Activated T-cell treated with anti-CD3 and anti-CD28 coated beads, Interleukin-2, amount 50 U/mL, for 72 hours (primary cell): Measurements from ENCODE around the gene C19orf33. TPM values are rescaled to one million over a fixed set of nuclear protein-coding genes. Genes with fewer than 3 reads are reported as not detected.

Experiments used
- ATAC-seq, 2 donors: fragments of 150-1000 bp; cut with Tn5 transposase; replicated peaks in 1 of 2; 2 replicates each; pipeline ENCODE4 v1.10.0; 2021; ENCODE audit warnings: moderate library complexity in 2 of 2, mild to moderate bottlenecking in 1 of 2
- DNase-seq, 2 donors: peaks; one replicate each; pipeline ENCODE4 v3.0.0; 2021 to 2022; ENCODE audit warnings: mixed read lengths in 1 of 2
- H3K27ac Mint-ChIP-seq: one replicate; pipeline ENCODE4 v1.8.0; 2022; ENCODE audit warnings: mild to moderate bottlenecking, moderate library complexity, mixed read lengths
- H3K27me3 Mint-ChIP-seq: one replicate; pipeline ENCODE4 v1.8.0; 2022; ENCODE audit warnings: low read depth, mixed read lengths
- H3K36me3 Mint-ChIP-seq, 2 donors: one replicate each; pipeline ENCODE4 v1.8.0; 2022; ENCODE audit warnings: mixed read lengths in 2 of 2, mild to moderate bottlenecking in 1 of 2; ENCODE audit not compliant: insufficient read depth in 2 of 2
- H3K4me1 Mint-ChIP-seq: one replicate; pipeline ENCODE4 v1.8.0; 2022; ENCODE audit warnings: low read depth, mixed read lengths
- H3K4me3 Mint-ChIP-seq, 2 donors: one replicate each; pipeline ENCODE4 v1.8.0; 2022; ENCODE audit warnings: mild to moderate bottlenecking in 2 of 2, mixed read lengths in 2 of 2, moderate library complexity in 2 of 2
- H3K9me3 Mint-ChIP-seq, 2 donors: one replicate each; pipeline ENCODE4 v1.8.0; 2022; ENCODE audit warnings: mixed read lengths in 2 of 2
- total RNA-seq, 2 donors: library from RNA; stranded (reverse); gene quantifications; one replicate each; pipeline ENCODE4 v1.2.3, GENCODE V29; 2022

The C19orf33 gene
- total RNA-seq, 2 donors from 2014 or later = not detected

DNA sequence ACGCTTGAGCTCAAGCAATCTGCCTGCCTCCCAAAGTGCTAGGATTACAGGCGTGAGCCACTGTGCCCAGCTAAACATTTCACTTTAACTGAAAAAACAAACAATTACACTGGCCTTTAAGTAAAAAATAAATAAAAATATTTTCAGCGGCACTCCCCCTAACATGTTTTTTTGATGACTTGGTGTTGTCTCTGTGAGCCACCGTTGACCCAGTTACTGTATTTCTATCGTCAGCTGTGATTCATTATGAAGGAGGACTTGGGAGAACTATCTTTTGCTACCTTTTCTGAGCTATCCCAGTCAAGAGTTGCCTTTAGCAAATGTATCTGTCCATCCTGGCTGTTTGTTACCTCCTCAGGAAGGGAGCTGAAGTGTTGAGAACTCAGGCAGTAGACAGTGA lies 18.5 kb upstream of the C19orf33 start:
- Mint-ChIP-seq H3K27me3 (no peaks in the 10 kb centered on the region), H3K4me3 (no peak overlapping the region), H3K4me1 (peaks cover 22% of the 10 kb centered on the region), H3K9me3 (no peaks in the 10 kb centered on the region), H3K27ac (no peak overlapping the region), H3K36me3 (peaks cover 0 to 5% of the 10 kb centered on the region in 2 donors)
- DNase-seq (no peak), ATAC-seq (no peak)

- Mint-ChIP-seq H3K4me1 (peaks cover 2% of the 10 kb centered on the region), H3K27ac (no peak overlapping the region), H3K27me3 (no peaks in the 10 kb centered on the region), H3K4me3 (no peak overlapping the region), H3K36me3 (peaks cover 0 to 5% of the 10 kb centered on the region in 2 donors), H3K9me3 (no peaks in the 10 kb centered on the region)
- no peak for ATAC-seq
- no peak for DNase-seq
These were observed 16.4 kb upstream of the C19orf33 start for GRCh38 chr19:38287604-38288003.

DNA sequence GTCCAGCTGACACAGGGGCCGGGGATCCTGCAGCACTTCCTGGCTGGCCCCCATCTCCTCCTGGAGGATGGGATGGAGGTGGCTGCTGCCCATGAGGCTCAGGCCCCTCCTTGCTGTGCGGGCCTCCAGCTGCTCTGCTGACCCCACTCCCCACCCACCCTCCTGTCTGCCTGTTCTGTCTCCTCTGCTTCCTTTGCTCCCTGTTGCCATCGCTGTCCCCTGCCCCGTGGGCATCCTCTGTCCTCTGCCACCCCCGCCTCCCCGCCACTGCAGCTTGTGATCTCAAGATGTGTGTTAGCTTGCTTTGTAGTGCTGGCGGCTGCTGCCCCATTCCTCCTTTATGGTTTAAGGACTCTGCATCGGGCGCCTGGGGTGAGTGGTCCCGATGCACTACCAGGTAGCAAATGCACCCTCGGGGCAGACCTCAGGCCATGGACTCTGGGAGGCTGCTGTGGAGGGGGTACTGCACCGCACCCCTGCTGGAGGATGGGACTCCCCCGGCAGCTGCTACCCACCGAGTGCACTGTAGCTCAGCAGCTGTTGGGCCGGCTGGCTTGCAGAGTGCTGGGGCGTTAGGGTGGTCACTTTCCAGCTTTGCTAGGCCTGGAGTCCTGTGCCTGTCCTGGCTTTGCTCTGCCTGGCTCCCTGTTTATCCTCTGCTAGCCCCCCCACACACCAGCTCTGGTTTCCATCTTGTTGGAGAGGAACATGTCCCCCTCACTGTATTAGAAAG lies 15.8 kb upstream of the C19orf33 start:
- H3K4me3 Mint-ChIP-seq = no peak overlapping the region
- H3K9me3 Mint-ChIP-seq = no peaks in the 10 kb centered on the region
- H3K27me3 Mint-ChIP-seq = no peaks in the 10 kb centered on the region
- H3K36me3 Mint-ChIP-seq = peaks cover 0 to 5% of the 10 kb centered on the region in 2 donors
- DNase-seq = no peak
- ATAC-seq = no peak
- no peak overlapping the region for H3K27ac Mint-ChIP-seq
- no peaks in the 10 kb centered on the region for H3K4me1 Mint-ChIP-seq

DNA sequence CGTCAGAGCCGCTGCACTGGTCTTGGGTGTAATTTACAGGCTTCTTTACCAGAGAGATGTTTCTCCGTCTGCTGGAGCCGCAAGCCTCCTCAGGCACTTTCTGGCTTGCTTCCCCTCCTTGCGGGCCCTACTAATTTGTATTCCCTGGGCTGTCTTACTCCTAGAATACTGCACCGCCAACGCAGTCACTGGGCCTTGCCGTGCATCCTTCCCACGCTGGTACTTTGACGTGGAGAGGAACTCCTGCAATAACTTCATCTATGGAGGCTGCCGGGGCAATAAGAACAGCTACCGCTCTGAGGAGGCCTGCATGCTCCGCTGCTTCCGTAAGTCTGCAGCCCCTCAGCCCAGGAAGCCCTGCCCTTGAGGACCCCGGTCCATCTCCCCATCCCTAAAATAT lies 14.1 kb upstream of the C19orf33 start:
- no peak for DNase-seq
- H3K36me3 Mint-ChIP-seq = peaks cover 0 to 5% of the 10 kb centered on the region in 2 donors
- H3K9me3 Mint-ChIP-seq = no peaks in the 10 kb centered on the region
- no peaks in the 10 kb centered on the region for H3K27me3 Mint-ChIP-seq
- H3K4me3 Mint-ChIP-seq = no peak overlapping the region
- ATAC-seq = no peak
- no peak overlapping the region for H3K27ac Mint-ChIP-seq
- no peaks in the 10 kb centered on the region for H3K4me1 Mint-ChIP-seq

GRCh38 chr19:38290631-38291147 lies 13.4 kb upstream of the C19orf33 start:
- Mint-ChIP-seq H3K9me3 (no peaks in the 10 kb centered on the region), H3K4me3 (no peak overlapping the region), H3K4me1 (no peaks in the 10 kb centered on the region), H3K36me3 (peaks cover 0 to 5% of the 10 kb centered on the region in 2 donors), H3K27me3 (no peaks in the 10 kb centered on the region), H3K27ac (no peak overlapping the region)
- ATAC-seq (no peak), DNase-seq (no peak)

- no peak for ATAC-seq
- no peaks in the 10 kb centered on the region for H3K9me3 Mint-ChIP-seq
- peaks cover 0 to 5% of the 10 kb centered on the region in 2 donors for H3K36me3 Mint-ChIP-seq
- H3K4me1 Mint-ChIP-seq = no peaks in the 10 kb centered on the region
- no peak overlapping the region for H3K4me3 Mint-ChIP-seq
- no peak overlapping the region for H3K27ac Mint-ChIP-seq
- no peak for DNase-seq
- no peaks in the 10 kb centered on the region for H3K27me3 Mint-ChIP-seq
These were observed 12.2 kb upstream of the C19orf33 start for GRCh38 chr19:38291855-38292254.

GRCh38 chr19:38293281-38293680 lies 10.8 kb upstream of the C19orf33 start:
- DNase-seq (no peak), ATAC-seq (no peak)
- Mint-ChIP-seq H3K4me1 (no peaks in the 10 kb centered on the region), H3K27ac (no peak overlapping the region), H3K4me3 (no peak overlapping the region), H3K27me3 (no peaks in the 10 kb centered on the region), H3K9me3 (no peaks in the 10 kb centered on the region), H3K36me3 (peaks cover 0 to 3% of the 10 kb centered on the region in 2 donors)

DNA sequence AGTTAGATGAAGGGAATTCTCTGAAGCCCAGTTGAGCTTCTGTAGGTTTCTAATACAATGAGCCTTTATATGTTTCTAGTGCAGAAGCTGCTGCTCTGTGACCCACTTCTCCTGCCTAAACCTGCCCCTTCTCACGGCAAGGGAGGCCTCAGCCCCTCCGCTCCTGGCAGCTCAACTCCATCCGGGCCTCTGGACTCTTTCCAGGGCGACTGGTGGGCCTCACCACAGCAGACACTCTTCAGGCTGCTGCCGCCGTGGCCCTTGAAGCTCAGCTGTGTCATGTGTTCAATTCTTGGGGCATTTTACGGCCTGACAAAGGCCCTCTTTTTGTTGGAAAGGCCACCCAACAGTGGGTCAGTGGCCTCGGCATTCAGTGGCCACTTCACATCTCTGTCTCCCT lies 10.0 kb upstream of the C19orf33 start:
- Mint-ChIP-seq H3K36me3 (peaks cover 0 to 3% of the 10 kb centered on the region in 2 donors), H3K27ac (no peak overlapping the region), H3K9me3 (no peaks in the 10 kb centered on the region), H3K27me3 (no peaks in the 10 kb centered on the region), H3K4me1 (no peaks in the 10 kb centered on the region), H3K4me3 (no peak overlapping the region)
- ATAC-seq = no peak
- no peak for DNase-seq

GRCh38 chr19:38298821-38299680 lies 5.0 kb upstream of the C19orf33 start:
- Mint-ChIP-seq H3K27ac (no peak overlapping the region), H3K4me3 (no peak overlapping the region), H3K27me3 (no peaks in the 10 kb centered on the region), H3K4me1 (no peaks in the 10 kb centered on the region), H3K9me3 (no peaks in the 10 kb centered on the region), H3K36me3 (no peaks in the 10 kb centered on the region)
- no peak for ATAC-seq
- no peak for DNase-seq

GRCh38 chr19:38304352-38304865 lies 358 bp downstream of the C19orf33 start:
- H3K9me3 Mint-ChIP-seq = no peaks in the 10 kb centered on the region
- peaks cover 0 to 3% of the 10 kb centered on the region in 2 donors for H3K36me3 Mint-ChIP-seq
- no peaks in the 10 kb centered on the region for H3K4me1 Mint-ChIP-seq
- no peak for ATAC-seq
- no peaks in the 10 kb centered on the region for H3K27me3 Mint-ChIP-seq
- H3K4me3 Mint-ChIP-seq = no peak overlapping the region
- H3K27ac Mint-ChIP-seq = no peak overlapping the region
- DNase-seq = no peak

GRCh38 chr19:38304866-38305429 lies 897 bp downstream of the C19orf33 start:
- Mint-ChIP-seq H3K27ac (no peak overlapping the region), H3K9me3 (no peaks in the 10 kb centered on the region), H3K4me3 (no peak overlapping the region), H3K36me3 (peaks cover 0 to 3% of the 10 kb centered on the region in 2 donors), H3K27me3 (no peaks in the 10 kb centered on the region), H3K4me1 (no peaks in the 10 kb centered on the region)
- DNase-seq (no peak), ATAC-seq (no peak)

GRCh38 chr19:38306236-38306635 lies 2.2 kb downstream of the C19orf33 start:
- H3K4me3 Mint-ChIP-seq = no peak overlapping the region
- DNase-seq = no peak
- peaks cover 0 to 2% of the 10 kb centered on the region in 2 donors for H3K9me3 Mint-ChIP-seq
- H3K27me3 Mint-ChIP-seq = no peaks in the 10 kb centered on the region
- H3K27ac Mint-ChIP-seq = no peak overlapping the region
- ATAC-seq = no peak
- no peaks in the 10 kb centered on the region for H3K4me1 Mint-ChIP-seq
- peaks cover 2 to 3% of the 10 kb centered on the region in 2 donors for H3K36me3 Mint-ChIP-seq

GRCh38 chr19:38307076-38307475 lies 3.0 kb downstream of the C19orf33 start:
- H3K4me1 Mint-ChIP-seq = peaks cover 6% of the 10 kb centered on the region
- no peak for ATAC-seq
- no peak overlapping the region for H3K27ac Mint-ChIP-seq
- H3K36me3 Mint-ChIP-seq = peaks cover 2 to 3% of the 10 kb centered on the region in 2 donors
- no peak overlapping the region for H3K4me3 Mint-ChIP-seq
- no peaks in the 10 kb centered on the region for H3K27me3 Mint-ChIP-seq
- DNase-seq = no peak
- peaks cover 0 to 2% of the 10 kb centered on the region in 2 donors for H3K9me3 Mint-ChIP-seq
